ENCODE measurements around the gene GET4. TPM values are rescaled to one million over a fixed set of nuclear protein-coding genes. Genes with fewer than 3 reads are reported as not detected.

GET4 gene
- total and polyA plus RNA-seq, 10 of the 15 experiments (the other 5 are each of a cell fraction or from before 2014, with no cell fraction given): 0.66 to 73.8 (median 34.0) TPM

DNA sequence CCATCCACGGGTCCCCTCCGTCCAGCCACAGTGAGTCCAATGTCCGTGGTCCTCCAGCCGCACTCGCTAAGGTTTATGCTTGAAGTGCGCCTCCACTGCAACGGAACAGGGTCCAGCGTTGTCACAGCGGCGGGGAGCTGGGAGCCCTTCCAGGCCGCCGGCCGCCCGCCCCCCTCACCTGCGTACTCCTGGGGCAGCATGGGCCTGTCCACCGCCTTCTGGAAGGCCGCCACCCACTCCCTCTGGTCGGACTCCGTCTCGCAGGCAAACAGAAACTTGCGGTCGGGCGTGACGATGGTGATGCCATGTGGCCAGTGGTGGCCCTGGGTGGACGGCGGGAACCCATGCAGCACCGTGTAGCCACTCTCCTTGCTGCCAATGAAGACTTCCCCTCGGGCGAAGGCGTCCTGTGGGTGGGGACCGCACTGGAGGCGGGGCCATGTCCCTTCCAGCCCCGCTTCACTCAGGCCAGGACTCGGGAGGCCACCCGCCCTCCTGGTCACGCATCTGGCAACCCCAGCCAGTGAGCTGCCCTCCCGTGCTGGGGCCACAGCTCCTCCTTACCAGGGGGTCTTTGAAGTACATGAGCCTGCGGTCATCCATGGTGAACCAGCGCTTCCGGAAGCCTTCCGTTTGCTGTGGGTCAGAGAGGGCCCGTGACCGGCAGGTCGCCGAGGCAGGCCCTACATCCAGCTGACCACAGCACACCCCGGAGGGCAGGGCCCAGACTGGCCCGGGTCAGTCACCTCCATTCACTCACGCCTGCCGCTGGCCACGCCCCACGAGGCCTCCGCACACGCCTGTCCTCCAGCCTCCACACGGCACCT, 22.7 kb downstream of the GET4 start:
- POLR2A ChIA-PET: no interaction called here
- FAIRE-seq (no peak), ATAC-seq (no peak), DNase-seq (ENCODE audit: low read depth, low spot score) (no peak)
- H3K4me1 ChIP-seq (ENCODE audit: control insufficient read depth, insufficient read depth, low read length): no peaks in the 10 kb centered on the region; the same call in 1 of the 2 replicates
- no peak overlapping the region for H3K9ac ChIP-seq (ENCODE audit: control insufficient read depth, insufficient read depth, low read length)
- intact Hi-C loops (cut with micrococcal nuclease; ENCODE audit: unreplicated experiment) (no loop called here), in situ Hi-C loops (cut with MboI) (no loop called here)
- no peak overlapping the region for H2AFZ ChIP-seq (ENCODE audit: control insufficient read depth, low read depth, low read length)
- RAD21 ChIA-PET (ENCODE audit: unreplicated experiment): no interaction called here
- 88% methylated on average over 52 of the region's 54 CpGs for WGBS (ENCODE audit: insufficient coverage, insufficient replicate concordance, low lambda C conversion rate, missing lambda C conversion rate)
- H3K79me2 ChIP-seq (ENCODE audit: control insufficient read depth, insufficient read depth, low read length): no peaks in the 10 kb centered on the region
- H3K4me3 ChIP-seq: no peak overlapping the region
- no TSS peak for BruUV-seq (replicated peaks)
- no peaks in the 10 kb centered on the region for H3K9me3 ChIP-seq (replicated peaks; ENCODE audit: control insufficient read depth, insufficient read depth, low read length)
- CTCF ChIA-PET: interaction anchor here (1.0 kb wide), 1 partner anchor 57 kb away, joined by 3 read pairs; no protein-coding TSS in a partner anchor
- peaks cover 0 to 43% of the 10 kb centered on the region in 2 experiments; a peak in 2 of 4 replicates for H3K36me3 ChIP-seq (ENCODE audit: control insufficient read depth in 2 of 2, insufficient read depth in 2 of 2, low read length in 1 of 2)
- no peaks in the 10 kb centered on the region for H4K20me1 ChIP-seq (ENCODE audit: control insufficient read depth, insufficient read depth)
- no peaks in the 10 kb centered on the region for H3K27me3 ChIP-seq (replicated peaks in 1 of 2; ENCODE audit: control insufficient read depth in 2 of 2, insufficient read depth in 2 of 2, low read length in 1 of 2)
- no peak overlapping the region for H3K4me2 ChIP-seq (ENCODE audit: control insufficient read depth, insufficient read depth)
- no peak overlapping the region for H3K27ac ChIP-seq (ENCODE audit: control insufficient read depth, insufficient read depth)
- SMC1A ChIA-PET (ENCODE audit: uncharacterized antibody, unreplicated experiment): no interaction called here
- TF ChIP-seq RAD21 (IDR thresholded peaks at IDR 0.05; ENCODE audit: insufficient read depth, low read depth, low read length) (no peak), LARP7 (IDR thresholded peaks at IDR 0.05) (no peak), SUPT20H (IDR thresholded peaks at IDR 0.05; ENCODE audit: borderline replicate concordance, control insufficient read depth, low read depth, low read length) (no peak), IRF4 (IDR thresholded peaks at IDR 0.05; ENCODE audit: low read depth, low read length) (no peak), KLF5 (IDR thresholded peaks at IDR 0.05; ENCODE audit: partially characterized antibody) (no peak), JUND (IDR thresholded peaks at IDR 0.05; ENCODE audit: low read depth, low read length) (no peak), SKIL (IDR thresholded peaks at IDR 0.05; ENCODE audit: low read depth, poor library complexity, severe bottlenecking) (no peak), DPF2 (IDR thresholded peaks at IDR 0.05) (no peak), POLR2AphosphoS5 (IDR thresholded peaks at IDR 0.05; ENCODE audit: low read length) (no peak), YBX1 (IDR thresholded peaks at IDR 0.05) (no peak), ASH2L (IDR thresholded peaks at IDR 0.05; ENCODE audit: borderline replicate concordance, low read depth) (no peak), NFXL1 (IDR thresholded peaks at IDR 0.05; ENCODE audit: borderline replicate concordance) (no peak), ZNF217 (IDR thresholded peaks at IDR 0.05) (no peak)
- TF ChIP-seq, protein P1, sequence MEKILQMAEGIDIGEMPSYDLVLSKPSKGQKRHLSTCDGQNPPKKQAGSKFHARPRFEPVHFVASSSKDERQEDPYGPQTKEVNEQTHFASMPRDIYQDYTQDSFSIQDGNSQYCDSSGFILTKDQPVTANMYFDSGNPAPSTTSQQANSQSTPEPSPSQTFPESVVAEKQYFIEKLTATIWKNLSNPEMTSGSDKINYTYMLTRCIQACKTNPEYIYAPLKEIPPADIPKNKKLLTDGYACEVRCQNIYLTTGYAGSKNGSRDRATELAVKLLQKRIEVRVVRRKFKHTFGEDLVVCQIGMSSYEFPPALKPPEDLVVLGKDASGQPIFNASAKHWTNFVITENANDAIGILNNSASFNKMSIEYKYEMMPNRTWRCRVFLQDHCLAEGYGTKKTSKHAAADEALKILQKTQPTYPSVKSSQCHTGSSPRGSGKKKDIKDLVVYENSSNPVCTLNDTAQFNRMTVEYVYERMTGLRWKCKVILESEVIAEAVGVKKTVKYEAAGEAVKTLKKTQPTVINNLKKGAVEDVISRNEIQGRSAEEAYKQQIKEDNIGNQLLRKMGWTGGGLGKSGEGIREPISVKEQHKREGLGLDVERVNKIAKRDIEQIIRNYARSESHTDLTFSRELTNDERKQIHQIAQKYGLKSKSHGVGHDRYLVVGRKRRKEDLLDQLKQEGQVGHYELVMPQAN (conservative IDR thresholded peaks at IDR 0.05): no peak
- TF ChIP-seq, protein P2, sequence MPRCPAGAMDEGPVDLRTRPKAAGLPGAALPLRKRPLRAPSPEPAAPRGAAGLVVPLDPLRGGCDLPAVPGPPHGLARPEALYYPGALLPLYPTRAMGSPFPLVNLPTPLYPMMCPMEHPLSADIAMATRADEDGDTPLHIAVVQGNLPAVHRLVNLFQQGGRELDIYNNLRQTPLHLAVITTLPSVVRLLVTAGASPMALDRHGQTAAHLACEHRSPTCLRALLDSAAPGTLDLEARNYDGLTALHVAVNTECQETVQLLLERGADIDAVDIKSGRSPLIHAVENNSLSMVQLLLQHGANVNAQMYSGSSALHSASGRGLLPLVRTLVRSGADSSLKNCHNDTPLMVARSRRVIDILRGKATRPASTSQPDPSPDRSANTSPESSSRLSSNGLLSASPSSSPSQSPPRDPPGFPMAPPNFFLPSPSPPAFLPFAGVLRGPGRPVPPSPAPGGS (IDR thresholded peaks at IDR 0.05; ENCODE audit: borderline replicate concordance, insufficient read depth, low read depth, low read length, poor library complexity, severe bottlenecking): no peak
- TF ChIP-seq, protein P3, sequence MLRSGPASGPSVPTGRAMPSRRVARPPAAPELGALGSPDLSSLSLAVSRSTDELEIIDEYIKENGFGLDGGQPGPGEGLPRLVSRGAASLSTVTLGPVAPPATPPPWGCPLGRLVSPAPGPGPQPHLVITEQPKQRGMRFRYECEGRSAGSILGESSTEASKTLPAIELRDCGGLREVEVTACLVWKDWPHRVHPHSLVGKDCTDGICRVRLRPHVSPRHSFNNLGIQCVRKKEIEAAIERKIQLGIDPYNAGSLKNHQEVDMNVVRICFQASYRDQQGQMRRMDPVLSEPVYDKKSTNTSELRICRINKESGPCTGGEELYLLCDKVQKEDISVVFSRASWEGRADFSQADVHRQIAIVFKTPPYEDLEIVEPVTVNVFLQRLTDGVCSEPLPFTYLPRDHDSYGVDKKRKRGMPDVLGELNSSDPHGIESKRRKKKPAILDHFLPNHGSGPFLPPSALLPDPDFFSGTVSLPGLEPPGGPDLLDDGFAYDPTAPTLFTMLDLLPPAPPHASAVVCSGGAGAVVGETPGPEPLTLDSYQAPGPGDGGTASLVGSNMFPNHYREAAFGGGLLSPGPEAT (IDR thresholded peaks at IDR 0.05; ENCODE audit: low read depth): no peak
